ENCODE results near the gene CAMK2D.

Gene CAMK2D

DNA sequence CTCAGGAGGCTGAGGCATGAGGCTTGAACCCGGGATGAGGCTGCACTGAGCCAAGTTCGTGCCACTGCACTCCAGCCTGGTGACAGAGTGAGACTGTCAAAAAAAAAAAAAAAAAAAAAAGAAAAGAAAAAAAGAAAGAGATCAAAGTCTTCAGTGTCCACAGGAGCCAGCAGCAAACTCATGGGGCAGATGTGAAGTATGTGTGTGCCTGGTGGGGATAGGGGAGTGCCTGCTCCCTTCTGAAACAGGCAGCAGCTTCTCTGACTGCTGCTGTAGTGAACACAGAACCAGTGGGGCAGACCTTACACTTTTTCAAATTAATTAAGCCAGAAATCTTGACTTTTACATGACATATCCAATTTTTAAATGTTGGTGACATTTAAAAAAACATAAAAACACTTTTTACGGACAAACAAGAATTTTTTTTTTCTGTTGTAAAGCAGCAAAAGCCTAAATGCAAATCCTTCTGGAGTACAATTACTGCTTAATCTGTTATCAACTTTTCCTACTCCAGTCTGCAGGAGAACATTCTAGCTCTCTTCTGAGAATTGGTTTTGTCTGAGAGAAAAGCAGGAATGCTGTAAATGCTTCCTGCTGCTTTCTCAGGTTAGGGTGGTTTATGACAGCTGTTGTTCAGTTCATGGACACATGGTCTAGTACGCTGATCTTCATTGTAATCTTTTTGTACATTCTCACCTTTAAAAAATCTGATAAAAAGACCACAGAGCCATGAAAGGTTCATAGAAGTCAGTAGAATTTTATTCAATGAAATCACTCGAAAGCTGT lies 311.1 kb downstream of the CAMK2D start:
- no peaks in the 10 kb centered on the region for H3K4me1 ChIP-seq (ENCODE audit: control insufficient read depth in 1 of 2, insufficient read depth in 2 of 2, low read length in 2 of 2)
- no peak overlapping the region for H3K27ac ChIP-seq (ENCODE audit: low read depth, low read length)
- no peaks in the 10 kb centered on the region for H3K9me3 ChIP-seq (ENCODE audit: control insufficient read depth in 1 of 2, low read length in 2 of 2)
- no peak overlapping the region for H3K4me3 ChIP-seq (ENCODE audit: low read depth in 1 of 2, low read length in 2 of 2)
- H3K9ac ChIP-seq (ENCODE audit: low read depth in 1 of 2, low read length in 2 of 2), result no peak overlapping the region
- no peaks in the 10 kb centered on the region for H3K27me3 ChIP-seq (ENCODE audit: control insufficient read depth in 1 of 2, insufficient read depth in 2 of 2, low read length in 2 of 2)
- no peaks in the 10 kb centered on the region for H3K36me3 ChIP-seq (ENCODE audit: control insufficient read depth in 1 of 2, insufficient read depth in 2 of 2, low read length in 2 of 2)

DNA sequence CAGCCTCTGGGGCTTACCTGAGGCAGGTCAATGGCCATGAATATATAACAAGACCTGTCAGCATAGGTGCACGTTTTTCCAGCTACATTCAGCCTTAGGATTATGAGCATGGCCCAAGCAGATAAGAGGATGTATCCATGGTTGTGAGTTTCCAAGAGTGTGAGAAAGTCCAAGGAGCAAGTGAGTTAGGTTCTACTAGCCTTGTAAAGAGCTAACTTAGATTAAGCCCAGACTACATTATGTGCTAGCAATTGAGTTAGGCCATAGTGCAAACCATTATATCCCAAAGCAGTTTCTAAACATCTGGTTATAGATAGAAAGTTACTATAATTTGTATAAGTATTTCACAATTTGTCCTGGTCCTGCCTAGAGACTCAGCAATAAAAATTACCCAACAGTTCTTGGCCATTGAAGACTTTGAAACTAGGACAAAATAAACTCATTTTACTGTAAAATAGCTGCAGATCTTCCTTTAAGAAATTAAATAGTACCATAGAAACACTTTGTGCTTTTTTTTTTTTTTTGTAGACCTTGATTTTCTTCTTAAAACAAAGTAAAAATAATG lies 312.0 kb downstream of the CAMK2D start:
- no peaks in the 10 kb centered on the region for H3K36me3 ChIP-seq (ENCODE audit: control insufficient read depth in 1 of 2, insufficient read depth in 2 of 2, low read length in 2 of 2)
- H3K27ac ChIP-seq (ENCODE audit: low read depth, low read length), result no peak overlapping the region
- no peaks in the 10 kb centered on the region for H3K9me3 ChIP-seq (ENCODE audit: control insufficient read depth in 1 of 2, low read length in 2 of 2)
- H3K9ac ChIP-seq (ENCODE audit: low read depth in 1 of 2, low read length in 2 of 2), result no peak overlapping the region
- H3K4me3 ChIP-seq (ENCODE audit: low read depth in 1 of 2, low read length in 2 of 2), result no peak overlapping the region
- H3K27me3 ChIP-seq (ENCODE audit: control insufficient read depth in 1 of 2, insufficient read depth in 2 of 2, low read length in 2 of 2), result no peaks in the 10 kb centered on the region
- H3K4me1 ChIP-seq (ENCODE audit: control insufficient read depth in 1 of 2, insufficient read depth in 2 of 2, low read length in 2 of 2), result no peaks in the 10 kb centered on the region

DNA sequence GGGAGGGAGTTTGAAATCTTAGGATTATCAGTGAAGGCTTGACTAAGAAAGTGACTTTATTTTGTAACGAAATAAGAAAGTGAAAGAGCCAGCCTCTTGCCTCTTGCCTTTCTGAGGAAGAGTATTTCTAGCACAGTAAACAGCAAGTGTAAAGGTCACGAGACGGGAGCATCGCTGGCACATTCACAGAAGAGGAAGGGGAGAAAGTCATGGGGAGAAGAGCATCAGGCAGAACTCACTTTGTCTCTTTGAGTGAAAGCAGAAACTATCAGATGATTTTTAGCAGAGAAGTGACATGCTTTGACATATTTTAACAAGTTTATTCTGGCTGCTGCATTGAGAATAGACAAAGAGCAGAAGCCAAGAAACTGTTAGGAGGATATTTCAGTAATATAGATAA lies 313.8 kb downstream of the CAMK2D start:
- no peak overlapping the region for H3K9ac ChIP-seq (ENCODE audit: low read depth in 1 of 2, low read length in 2 of 2)
- no peak overlapping the region for H3K4me3 ChIP-seq (ENCODE audit: low read depth in 1 of 2, low read length in 2 of 2)
- H3K9me3 ChIP-seq (ENCODE audit: control insufficient read depth in 1 of 2, low read length in 2 of 2), result no peaks in the 10 kb centered on the region
- H3K36me3 ChIP-seq (ENCODE audit: control insufficient read depth in 1 of 2, insufficient read depth in 2 of 2, low read length in 2 of 2), result no peaks in the 10 kb centered on the region
- H3K4me1 ChIP-seq (ENCODE audit: control insufficient read depth in 1 of 2, insufficient read depth in 2 of 2, low read length in 2 of 2), result no peaks in the 10 kb centered on the region
- no peaks in the 10 kb centered on the region for H3K27me3 ChIP-seq (ENCODE audit: control insufficient read depth in 1 of 2, insufficient read depth in 2 of 2, low read length in 2 of 2)
- H3K27ac ChIP-seq (ENCODE audit: low read depth, low read length), result no peak overlapping the region

DNA sequence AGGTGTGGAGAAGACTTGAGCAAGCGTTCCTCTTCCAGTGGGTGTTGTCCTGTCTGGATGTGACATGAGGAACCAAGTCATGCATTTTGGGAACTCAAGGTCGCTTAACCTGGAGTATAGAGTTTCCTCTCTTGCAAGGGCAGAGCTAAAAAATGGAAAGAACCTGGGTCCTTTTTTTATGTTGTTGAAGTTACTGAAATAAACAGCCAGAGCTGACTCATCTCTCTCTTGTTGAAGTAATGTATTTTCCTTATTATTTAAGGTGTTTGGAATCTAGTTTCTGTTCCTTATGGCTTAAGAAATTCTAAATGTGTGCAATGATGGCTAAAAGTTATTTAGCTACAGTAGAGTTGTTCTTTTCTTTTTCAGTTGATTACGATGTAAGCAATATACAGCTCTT lies 314.5 kb downstream of the CAMK2D start:
- H3K9ac ChIP-seq (ENCODE audit: low read depth in 1 of 2, low read length in 2 of 2), result no peak overlapping the region
- no peaks in the 10 kb centered on the region for H3K9me3 ChIP-seq (ENCODE audit: control insufficient read depth in 1 of 2, low read length in 2 of 2)
- no peak overlapping the region for H3K4me3 ChIP-seq (ENCODE audit: low read depth in 1 of 2, low read length in 2 of 2)
- H3K27me3 ChIP-seq (ENCODE audit: control insufficient read depth in 1 of 2, insufficient read depth in 2 of 2, low read length in 2 of 2), result no peaks in the 10 kb centered on the region
- H3K4me1 ChIP-seq (ENCODE audit: control insufficient read depth in 1 of 2, insufficient read depth in 2 of 2, low read length in 2 of 2), result no peaks in the 10 kb centered on the region
- no peak overlapping the region for H3K27ac ChIP-seq (ENCODE audit: low read depth, low read length)
- H3K36me3 ChIP-seq (ENCODE audit: control insufficient read depth in 1 of 2, insufficient read depth in 2 of 2, low read length in 2 of 2), result no peaks in the 10 kb centered on the region

DNA sequence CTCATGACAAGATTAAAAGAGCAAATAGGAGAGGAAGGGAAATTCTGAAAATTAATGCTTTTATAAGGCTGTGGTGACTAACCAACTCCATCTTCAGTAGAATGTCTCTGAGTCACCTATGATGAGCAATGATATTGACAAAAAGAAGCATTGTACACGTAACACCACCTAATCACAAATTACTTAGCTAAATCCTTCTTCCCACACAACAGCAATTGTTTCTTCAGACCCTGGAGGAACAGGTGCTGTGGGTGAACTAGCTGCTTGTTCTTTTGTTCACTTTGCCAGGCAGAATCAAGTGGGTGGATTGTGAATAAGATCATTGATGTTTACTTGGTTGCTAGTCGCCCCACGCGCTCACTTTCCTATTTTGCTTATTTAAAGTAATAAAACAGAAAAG lies 315.5 kb downstream of the CAMK2D start:
- H3K9ac ChIP-seq (ENCODE audit: low read depth in 1 of 2, low read length in 2 of 2), result no peak overlapping the region
- no peaks in the 10 kb centered on the region for H3K36me3 ChIP-seq (ENCODE audit: control insufficient read depth in 1 of 2, insufficient read depth in 2 of 2, low read length in 2 of 2)
- H3K4me3 ChIP-seq (ENCODE audit: low read depth in 1 of 2, low read length in 2 of 2), result no peak overlapping the region
- no peaks in the 10 kb centered on the region for H3K9me3 ChIP-seq (ENCODE audit: control insufficient read depth in 1 of 2, low read length in 2 of 2)
- no peak overlapping the region for H3K27ac ChIP-seq (ENCODE audit: low read depth, low read length)
- H3K4me1 ChIP-seq (ENCODE audit: control insufficient read depth in 1 of 2, insufficient read depth in 2 of 2, low read length in 2 of 2), result no peaks in the 10 kb centered on the region
- H3K27me3 ChIP-seq (ENCODE audit: control insufficient read depth in 1 of 2, insufficient read depth in 2 of 2, low read length in 2 of 2), result no peaks in the 10 kb centered on the region

DNA sequence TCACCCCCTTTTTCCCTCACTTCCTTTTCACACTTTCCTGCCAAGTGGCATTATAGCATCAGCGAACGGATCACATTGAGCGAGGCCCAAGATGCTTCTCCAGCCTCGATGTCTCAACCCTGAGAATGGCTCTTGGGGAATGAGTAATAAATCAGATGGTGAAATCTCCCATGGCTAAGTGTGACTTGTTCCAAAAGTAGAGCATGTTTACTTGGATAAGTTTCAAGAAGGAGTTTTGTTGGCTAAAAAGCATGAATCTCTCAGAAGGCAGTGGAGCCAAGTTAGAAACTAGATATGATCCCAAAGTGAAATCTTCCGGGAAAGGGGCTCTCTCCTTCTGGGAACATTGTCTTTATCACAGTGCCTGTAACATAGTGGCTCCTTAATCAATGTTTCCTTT lies 316.3 kb downstream of the CAMK2D start:
- Histone ChIP-seq H3K36me3 (ENCODE audit: control insufficient read depth in 1 of 2, insufficient read depth in 2 of 2, low read length in 2 of 2) (no peaks in the 10 kb centered on the region), H3K9me3 (ENCODE audit: control insufficient read depth in 1 of 2, low read length in 2 of 2) (no peaks in the 10 kb centered on the region), H3K27me3 (ENCODE audit: control insufficient read depth in 1 of 2, insufficient read depth in 2 of 2, low read length in 2 of 2) (no peaks in the 10 kb centered on the region), H3K4me1 (ENCODE audit: control insufficient read depth in 1 of 2, insufficient read depth in 2 of 2, low read length in 2 of 2) (no peaks in the 10 kb centered on the region), H3K27ac (ENCODE audit: low read depth, low read length) (no peak overlapping the region), H3K4me3 (ENCODE audit: low read depth in 1 of 2, low read length in 2 of 2) (no peak overlapping the region), H3K9ac (ENCODE audit: low read depth in 1 of 2, low read length in 2 of 2) (no peak overlapping the region)

DNA sequence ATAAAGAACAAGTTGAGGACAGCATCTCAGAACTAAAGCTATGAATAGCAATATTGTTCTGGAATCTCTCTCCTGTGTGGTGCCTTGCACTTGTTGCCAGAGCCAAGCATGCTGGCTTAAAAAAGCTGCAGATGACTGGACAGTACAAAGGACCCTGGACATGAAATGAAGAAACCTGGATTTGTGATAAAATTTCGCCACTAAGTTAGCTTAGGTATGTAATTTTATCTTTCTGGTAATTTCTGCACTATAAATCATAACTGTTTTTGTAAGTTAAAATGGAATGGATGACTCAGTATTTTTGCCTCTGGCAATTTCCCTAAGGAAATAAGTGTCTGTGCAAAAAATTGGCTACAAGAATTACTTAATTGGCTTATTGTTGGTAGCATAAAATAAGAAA lies 317.2 kb downstream of the CAMK2D start:
- Histone ChIP-seq H3K36me3 (ENCODE audit: control insufficient read depth in 1 of 2, insufficient read depth in 2 of 2, low read length in 2 of 2) (no peaks in the 10 kb centered on the region), H3K9ac (ENCODE audit: low read depth in 1 of 2, low read length in 2 of 2) (no peak overlapping the region), H3K9me3 (ENCODE audit: control insufficient read depth in 1 of 2, low read length in 2 of 2) (no peaks in the 10 kb centered on the region), H3K4me1 (ENCODE audit: control insufficient read depth in 1 of 2, insufficient read depth in 2 of 2, low read length in 2 of 2) (no peaks in the 10 kb centered on the region), H3K27ac (ENCODE audit: low read depth, low read length) (no peak overlapping the region), H3K27me3 (ENCODE audit: control insufficient read depth in 1 of 2, insufficient read depth in 2 of 2, low read length in 2 of 2) (no peaks in the 10 kb centered on the region), H3K4me3 (ENCODE audit: low read depth in 1 of 2, low read length in 2 of 2) (no peak overlapping the region)

DNA sequence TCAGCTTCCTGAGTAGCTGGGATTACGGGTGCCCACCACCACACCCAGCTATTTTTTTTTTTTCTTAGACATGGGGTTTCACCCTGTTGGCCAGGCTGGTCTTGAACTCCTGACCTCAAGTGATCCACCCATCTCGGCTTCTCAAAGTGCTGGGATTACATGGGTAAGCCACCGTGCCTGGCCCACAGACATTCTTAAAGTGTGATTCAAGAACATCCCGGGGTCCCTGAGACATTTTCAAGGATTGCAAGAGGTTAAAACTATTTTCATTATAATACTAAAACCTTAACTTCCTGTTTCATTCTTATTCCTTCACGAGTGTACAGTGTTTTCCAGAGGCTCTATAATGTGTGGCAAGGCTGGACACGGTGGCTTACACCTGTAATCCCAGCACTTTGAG lies 318.7 kb downstream of the CAMK2D start:
- Histone ChIP-seq H3K27ac (ENCODE audit: low read depth, low read length) (no peak overlapping the region), H3K36me3 (ENCODE audit: control insufficient read depth in 1 of 2, insufficient read depth in 2 of 2, low read length in 2 of 2) (no peaks in the 10 kb centered on the region), H3K4me1 (ENCODE audit: control insufficient read depth in 1 of 2, insufficient read depth in 2 of 2, low read length in 2 of 2) (no peaks in the 10 kb centered on the region), H3K9me3 (ENCODE audit: control insufficient read depth in 1 of 2, low read length in 2 of 2) (no peaks in the 10 kb centered on the region), H3K9ac (ENCODE audit: low read depth in 1 of 2, low read length in 2 of 2) (no peak overlapping the region), H3K4me3 (ENCODE audit: low read depth in 1 of 2, low read length in 2 of 2) (no peak overlapping the region), H3K27me3 (ENCODE audit: control insufficient read depth in 1 of 2, insufficient read depth in 2 of 2, low read length in 2 of 2) (no peaks in the 10 kb centered on the region)

DNA sequence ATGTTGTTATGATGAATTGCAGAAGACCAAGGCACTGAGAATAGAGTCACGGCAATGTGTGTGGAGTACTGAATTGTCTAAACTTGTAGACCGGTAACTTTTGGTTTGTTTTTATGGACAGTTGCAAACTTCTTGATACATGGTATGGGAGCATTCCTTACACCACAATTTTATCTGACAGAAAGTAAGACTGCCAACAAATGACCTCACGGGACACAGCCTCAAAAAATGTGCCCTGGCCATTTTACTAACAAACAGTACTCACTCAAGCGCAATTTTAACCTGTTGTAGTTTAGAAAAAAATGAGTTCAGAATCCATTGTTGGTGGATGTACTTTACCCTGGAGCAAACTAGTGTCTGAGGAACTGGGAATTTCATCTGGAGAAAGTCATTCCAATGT lies 321.2 kb downstream of the CAMK2D start:
- H3K9ac ChIP-seq (ENCODE audit: low read depth in 1 of 2, low read length in 2 of 2), result no peak overlapping the region
- H3K9me3 ChIP-seq (ENCODE audit: control insufficient read depth in 1 of 2, low read length in 2 of 2), result no peaks in the 10 kb centered on the region
- no peaks in the 10 kb centered on the region for H3K36me3 ChIP-seq (ENCODE audit: control insufficient read depth in 1 of 2, insufficient read depth in 2 of 2, low read length in 2 of 2)
- no peaks in the 10 kb centered on the region for H3K27me3 ChIP-seq (ENCODE audit: control insufficient read depth in 1 of 2, insufficient read depth in 2 of 2, low read length in 2 of 2)
- no peaks in the 10 kb centered on the region for H3K4me1 ChIP-seq (ENCODE audit: control insufficient read depth in 1 of 2, insufficient read depth in 2 of 2, low read length in 2 of 2)
- H3K4me3 ChIP-seq (ENCODE audit: low read depth in 1 of 2, low read length in 2 of 2), result no peak overlapping the region
- no peak overlapping the region for H3K27ac ChIP-seq (ENCODE audit: low read depth, low read length)

DNA sequence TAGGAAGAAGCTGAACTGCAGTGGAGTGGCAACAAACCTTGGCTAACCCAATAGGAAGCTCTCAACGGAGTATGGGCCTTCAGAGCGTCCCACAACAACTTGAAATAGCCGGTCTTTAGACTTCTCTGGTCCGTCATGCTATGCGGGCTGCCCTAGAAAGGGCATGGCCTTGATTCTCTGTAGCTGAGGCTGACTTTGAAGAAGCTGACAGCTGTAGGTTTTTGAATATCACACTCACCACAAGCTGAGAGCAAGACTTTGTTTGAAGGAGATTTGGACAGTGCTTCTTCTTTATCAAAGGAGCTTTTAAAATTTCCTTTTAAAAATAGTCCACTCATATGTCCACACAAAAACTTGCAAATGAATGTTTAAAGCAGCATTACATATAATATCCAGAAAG lies 322.9 kb downstream of the CAMK2D start:
- H3K27ac ChIP-seq (ENCODE audit: low read depth, low read length), result no peak overlapping the region
- no peak overlapping the region for H3K9ac ChIP-seq (ENCODE audit: low read depth in 1 of 2, low read length in 2 of 2)
- no peaks in the 10 kb centered on the region for H3K9me3 ChIP-seq (ENCODE audit: control insufficient read depth in 1 of 2, low read length in 2 of 2)
- H3K27me3 ChIP-seq (ENCODE audit: control insufficient read depth in 1 of 2, insufficient read depth in 2 of 2, low read length in 2 of 2), result no peaks in the 10 kb centered on the region
- H3K4me3 ChIP-seq (ENCODE audit: low read depth in 1 of 2, low read length in 2 of 2), result no peak overlapping the region
- no peaks in the 10 kb centered on the region for H3K36me3 ChIP-seq (ENCODE audit: control insufficient read depth in 1 of 2, insufficient read depth in 2 of 2, low read length in 2 of 2)
- no peaks in the 10 kb centered on the region for H3K4me1 ChIP-seq (ENCODE audit: control insufficient read depth in 1 of 2, insufficient read depth in 2 of 2, low read length in 2 of 2)

All from duodenal mucosa (tissue), 2 donors.